HL-60/S4 treated with retinoic acid at 250 ng/mL for 4 days and 3 days (cell line): ENCODE results near the gene PDGFA.

Experiments
- in situ Hi-C: fragments of 300-500 bp; cut with MboI; formaldehyde crosslinking; loops from 2 replicates; pipeline ENCODE4 v1.7.0; 2022; ENCODE audit warnings: low sequenced_read_pairs

PDGFA gene

GRCh38 chr7:505171-505570 is 14.5 kb downstream of the PDGFA start:
- in situ Hi-C loops = no loop called here

GRCh38 chr7:504221-505111 is 15.2 kb downstream of the PDGFA start:
- in situ Hi-C loops = no loop called here

DNA sequence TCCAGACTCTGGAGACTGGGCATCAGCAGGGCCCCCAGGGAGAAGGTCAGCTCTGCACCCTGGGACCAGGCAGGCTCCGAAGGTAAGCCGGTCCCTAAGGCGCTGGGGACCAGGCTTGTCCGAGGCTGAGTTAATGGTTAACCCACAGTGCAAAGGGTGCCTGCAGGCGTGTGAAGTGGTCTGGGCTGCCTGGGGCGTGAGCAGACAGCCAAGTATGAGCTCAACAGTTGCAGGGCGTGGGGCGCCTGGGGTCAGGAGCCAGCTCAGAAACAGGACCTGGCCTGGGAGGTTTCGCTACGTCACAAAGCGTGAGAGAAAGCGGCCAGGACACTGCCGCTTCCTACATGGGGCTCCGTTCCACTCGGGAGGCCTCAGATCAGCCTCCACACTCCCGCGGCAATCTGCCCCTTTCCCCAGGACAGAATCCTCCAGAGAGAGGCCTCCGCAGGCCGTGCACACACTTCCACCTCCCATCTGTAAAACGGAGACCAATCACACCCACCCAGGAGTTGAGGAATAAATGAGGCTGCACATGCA is 16.0 kb downstream of the PDGFA start:
- in situ Hi-C loops = no loop called here

DNA sequence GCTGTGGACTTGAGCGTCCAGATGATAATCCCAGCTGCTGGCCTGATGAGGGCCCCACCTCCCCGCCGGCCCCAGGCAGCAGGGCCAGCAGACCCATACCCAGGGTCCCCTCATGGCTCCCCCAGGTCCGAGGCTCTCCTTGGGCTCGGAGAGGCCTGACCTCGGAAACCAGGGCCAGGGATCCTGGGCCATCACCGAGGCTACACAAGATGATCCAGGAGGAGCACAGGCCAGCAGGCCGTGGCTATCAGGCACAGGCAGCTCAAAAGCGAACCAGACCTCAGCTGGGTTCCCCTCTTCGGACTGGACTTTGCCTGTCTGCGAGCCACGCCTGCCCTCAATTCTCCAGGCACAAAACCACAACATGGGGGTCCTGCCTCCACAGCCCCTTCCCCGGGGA is 17.4 kb downstream of the PDGFA start:
- in situ Hi-C loops = no loop called here

- in situ Hi-C loops = no loop called here
Measured at GRCh38 chr7:501526-501925, 18.1 kb downstream of the PDGFA start.

- in situ Hi-C loops = no loop called here
Measured at GRCh38 chr7:500521-501420, 18.9 kb downstream of the PDGFA start.

- in situ Hi-C loops = no loop called here
Measured at GRCh38 chr7:499853-500485, 19.7 kb downstream of the PDGFA start.

GRCh38 chr7:498678-499641 is 20.7 kb downstream of the PDGFA start:
- in situ Hi-C loops = no loop called here

GRCh38 chr7:497946-498655 is 21.5 kb downstream of the PDGFA start:
- in situ Hi-C loops = no loop called here

DNA sequence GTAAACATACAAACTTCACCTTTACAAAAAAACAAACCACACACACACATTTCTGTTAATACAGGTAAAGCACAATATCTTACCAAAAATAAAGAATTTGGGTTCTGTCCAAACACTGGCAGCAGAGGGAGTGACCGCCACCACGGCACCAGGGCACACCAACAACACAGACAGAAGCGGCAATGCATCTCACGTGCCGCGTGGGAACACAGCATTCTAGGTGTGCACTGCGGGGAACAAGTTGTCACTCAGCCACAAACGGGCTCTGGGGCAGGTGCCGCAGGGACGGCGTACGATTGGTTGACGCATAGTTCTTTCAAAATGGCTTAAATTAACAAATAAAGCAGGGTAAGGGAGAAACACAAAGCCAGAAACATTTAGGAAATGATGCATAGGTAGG is 22.3 kb downstream of the PDGFA start:
- in situ Hi-C loops = no loop called here

DNA sequence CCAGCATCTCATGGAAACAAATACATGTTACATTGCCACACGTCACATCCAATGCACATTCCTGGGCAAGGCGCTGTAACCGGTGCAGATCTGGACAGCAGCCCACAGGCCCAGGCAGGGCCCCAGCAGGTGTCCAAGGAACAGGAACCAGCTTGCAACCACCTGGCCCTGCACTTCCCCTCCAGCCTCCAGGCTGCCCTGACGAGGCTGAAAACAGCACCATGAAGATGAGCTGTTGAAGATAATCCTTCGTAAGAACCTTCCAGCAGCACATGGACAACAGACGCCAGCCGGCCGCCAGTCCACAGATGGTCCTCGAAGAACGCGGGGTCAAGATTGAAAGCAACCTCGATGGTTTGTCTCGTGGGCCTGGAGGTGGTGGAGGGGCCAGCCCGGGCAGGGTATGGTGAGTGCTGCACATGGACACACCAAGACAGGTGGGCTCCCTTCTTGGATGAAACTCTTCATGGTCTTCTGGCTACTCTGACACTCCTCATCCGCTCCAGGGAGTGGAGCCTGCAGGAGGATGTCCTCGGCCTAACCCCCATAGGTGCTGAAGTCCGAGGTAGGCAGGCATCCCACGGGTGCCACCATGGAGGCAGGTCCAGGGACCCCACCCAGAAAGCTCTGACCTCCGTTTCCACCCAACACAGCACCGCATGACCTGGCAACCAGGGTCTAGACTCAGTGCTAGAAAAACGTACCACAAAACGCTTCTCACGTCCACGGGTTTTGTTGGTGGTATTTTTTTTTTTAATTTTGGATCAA is 22.9 kb downstream of the PDGFA start:
- in situ Hi-C loops = no loop called here

DNA sequence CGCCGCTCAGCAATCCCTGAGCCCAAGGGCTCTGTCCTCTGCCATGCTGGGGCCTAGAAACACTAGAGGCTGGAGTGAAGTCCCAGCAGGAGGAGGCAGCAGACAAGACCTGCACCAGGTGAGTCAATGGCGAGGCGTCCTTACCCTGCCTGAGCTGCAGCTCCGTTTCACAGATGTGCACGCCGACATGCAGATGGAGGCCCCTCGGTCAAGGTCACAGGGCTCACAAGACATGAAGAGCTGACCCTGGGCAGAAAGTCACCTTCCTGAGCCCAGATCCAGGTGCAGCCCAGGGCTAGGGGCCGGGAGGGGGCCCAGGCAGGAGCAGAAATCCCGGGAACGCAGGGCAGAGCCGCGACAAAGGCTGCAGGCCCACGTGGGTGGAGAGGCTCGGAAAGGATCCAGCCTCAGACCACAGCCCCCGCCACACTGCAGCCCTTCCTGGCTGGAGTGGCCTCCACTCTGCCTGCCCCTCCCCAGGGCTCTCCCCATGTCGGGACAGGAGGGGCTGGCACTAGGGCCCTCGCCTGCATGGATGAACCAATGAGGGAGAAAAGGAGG is 23.8 kb downstream of the PDGFA start:
- in situ Hi-C loops = no loop called here

GRCh38 chr7:495326-495725 is 24.3 kb downstream of the PDGFA start:
- in situ Hi-C loops = no loop called here

GRCh38 chr7:494906-495305 is 24.7 kb downstream of the PDGFA start:
- in situ Hi-C loops = no loop called here

GRCh38 chr7:494259-494687 is 25.4 kb downstream of the PDGFA start:
- in situ Hi-C loops = no loop called here

GRCh38 chr7:493661-494251 is 25.9 kb downstream of the PDGFA start:
- in situ Hi-C loops = no loop called here

- in situ Hi-C loops = no loop called here
Measured at GRCh38 chr7:492714-493065, 27.0 kb downstream of the PDGFA start.
